ENCODE data around the gene XRCC1.

- TF ChIP-seq EZH2 (IDR thresholded peaks at IDR 0.05; ENCODE audit: insufficient read depth, poor library complexity, severe bottlenecking) (no peak), EZH2phosphoT487 (IDR thresholded peaks at IDR 0.05; ENCODE audit: insufficient read depth, low read depth) (no peak)
Measured at GRCh38 chr19:43505941-43506340, 69.4 kb downstream of the XRCC1 start.
